Parietal lobe (tissue), 1 donor: Measurements from ENCODE around the gene NKX3-2. TPM values are rescaled to one million over a fixed set of nuclear protein-coding genes. Genes with fewer than 3 reads are reported as not detected.

Source experiments
- total RNA-seq: library from RNA; depleted of rRNA; stranded (reverse); fragments of >200 nt; gene quantifications from one replicate; pipeline ENCODE4 v1.2.3, GENCODE V29; 2014

Gene NKX3-2
- not detected for total RNA-seq

GRCh38 chr4:13543839-13544605 lies at the start of gene NKX3-2:
Gene NKX3-2 (minus strand): TSS chr4:13544508. CDS start chr4:13544414, 94 bp downstream.

Other genes starting within 250 kb of the NKX3-2 start
- 26.3 TPM for gene RAB28, start 60.2 kb downstream of the NKX3-2 start, total RNA-seq
- gene BOD1L1, start 83.2 kb upstream of the NKX3-2 start, total RNA-seq, result 79.2 TPM